HG03066 (cell line): ENCODE results near the gene STRIP1.

ENCODE experiments used
- ATAC-seq: cut with Tn5 transposase; IDR thresholded peaks from one replicate; pipeline ENCODE4 v1.9.1; 2021; ENCODE audit warnings: low read depth; ENCODE audit not compliant: unreplicated experiment

The STRIP1 gene

GRCh38 chr1:110091381-110091780, 57.0 kb downstream of the STRIP1 start:
- no peak for ATAC-seq

- no peak for ATAC-seq
Observed at GRCh38 chr1:110091791-110092190, 57.4 kb downstream of the STRIP1 start.

- ATAC-seq = no peak
Observed at GRCh38 chr1:110092991-110093390, 58.6 kb downstream of the STRIP1 start.

- no peak for ATAC-seq
Observed at GRCh38 chr1:110094931-110095654, 60.7 kb downstream of the STRIP1 start.

GRCh38 chr1:110097507-110098221, 63.2 kb downstream of the STRIP1 start:
- no peak for ATAC-seq

- no peak for ATAC-seq
Observed at GRCh38 chr1:110098222-110099026, 64.0 kb downstream of the STRIP1 start.

- no peak for ATAC-seq
Observed at GRCh38 chr1:110100335-110100734, 65.9 kb downstream of the STRIP1 start.

GRCh38 chr1:110102081-110102480, 67.7 kb downstream of the STRIP1 start:
- no peak for ATAC-seq
